BLaER1 (cell line): ENCODE data around the gene LRRC8B.
"Not testable (repeated sequence)": the region's sequence is repeated elsewhere in the genome, so short reads cannot be mapped to it uniquely, and the experiment has no call there.

Source experiments
- H3K27ac ChIP-seq: shearing (Covaris generic); formaldehyde crosslinking; 2 replicates; pipeline ENCODE4 v1.8.1; 2022
- H3K27me3 ChIP-seq: shearing (Covaris generic); formaldehyde crosslinking; 2 replicates; pipeline ENCODE4 v1.8.1; 2022
- H3K36me3 ChIP-seq: shearing (Covaris generic); formaldehyde crosslinking; 2 replicates; pipeline ENCODE4 v1.8.1; 2022
- H3K4me1 ChIP-seq: shearing (Covaris generic); formaldehyde crosslinking; 2 replicates; pipeline ENCODE4 v1.8.1; 2022
- H3K4me2 ChIP-seq: shearing (Covaris generic); formaldehyde crosslinking; 2 replicates; pipeline ENCODE4 v1.8.1; 2022
- H3K4me3 ChIP-seq: shearing (Covaris generic); formaldehyde crosslinking; 2 replicates; pipeline ENCODE4 v1.8.1; 2022
- H3K9ac ChIP-seq: shearing (Covaris generic); formaldehyde crosslinking; 2 replicates; pipeline ENCODE4 v1.8.1; 2022
- H3K9me3 ChIP-seq: shearing (Covaris generic); formaldehyde crosslinking; 2 replicates; pipeline ENCODE4 v1.8.1; 2022
- H4K20me1 ChIP-seq: shearing (Covaris generic); formaldehyde crosslinking; 2 replicates; pipeline ENCODE4 v1.8.1; 2022
- Cebpa-rat ChIP-seq: shearing (Covaris generic); IDR thresholded peaks from 2 replicates; pipeline ENCODE4 v1.8.1; 2022

The LRRC8B gene

GRCh38 chr1:89615676-89616598, 91.3 kb downstream of the LRRC8B start:
- H3K9me3 ChIP-seq = peaks cover 16% of the 10 kb centered on the region
- no peak for TF ChIP-seq Cebpa-rat
- H3K4me2 ChIP-seq = no peak overlapping the region
- no peak overlapping the region for H3K27ac ChIP-seq
- H3K9ac ChIP-seq = no peak overlapping the region
- no peak overlapping the region for H3K4me3 ChIP-seq
- peaks cover 33% of the 10 kb centered on the region for H3K36me3 ChIP-seq
- peaks cover 15% of the 10 kb centered on the region for H3K4me1 ChIP-seq
- no peaks in the 10 kb centered on the region for H4K20me1 ChIP-seq
- H3K27me3 ChIP-seq = no peaks in the 10 kb centered on the region

DNA sequence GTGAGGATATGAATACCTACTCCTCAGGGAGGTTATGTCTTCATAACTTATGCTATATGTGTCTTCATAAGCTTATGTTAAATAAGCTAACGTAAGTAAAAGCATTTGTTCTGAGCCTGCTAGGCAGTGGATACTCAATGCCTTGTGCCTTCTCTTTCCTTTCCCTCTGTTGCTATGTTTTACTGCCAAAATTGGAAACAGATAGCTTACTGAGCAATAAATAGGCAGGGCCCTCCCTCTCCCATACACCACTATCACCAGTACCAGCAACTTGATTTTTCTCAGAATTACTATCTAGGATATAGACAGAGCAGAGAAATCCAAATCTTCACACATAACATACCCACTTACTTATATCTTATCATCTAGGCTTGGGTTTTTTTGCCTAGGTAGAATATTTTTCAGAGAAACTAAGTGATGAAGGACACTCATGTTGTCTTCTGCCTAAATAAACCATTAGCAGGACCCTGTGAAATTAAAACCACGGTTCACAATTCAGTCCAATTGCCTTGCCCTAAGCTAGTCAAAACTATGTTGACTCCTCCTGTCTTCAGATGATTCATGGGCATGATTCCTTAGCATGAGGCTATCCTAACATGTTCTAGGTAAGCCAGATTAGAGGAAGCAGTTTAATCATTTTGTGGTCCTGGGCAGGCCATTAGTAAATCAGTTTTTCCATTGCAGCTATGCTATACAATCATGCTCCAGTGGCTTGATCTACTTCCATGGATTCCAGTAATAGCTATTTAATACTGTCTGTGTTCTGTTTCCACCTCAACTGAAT, 92.4 kb downstream of the LRRC8B start:
- H3K36me3 ChIP-seq = peaks cover 33% of the 10 kb centered on the region
- no peak overlapping the region for H3K27ac ChIP-seq
- no peak for TF ChIP-seq Cebpa-rat
- H3K4me2 ChIP-seq = no peak overlapping the region
- H3K9ac ChIP-seq = no peak overlapping the region
- H3K9me3 ChIP-seq = peaks cover 18% of the 10 kb centered on the region
- no peaks in the 10 kb centered on the region for H4K20me1 ChIP-seq
- H3K4me3 ChIP-seq = no peak overlapping the region
- H3K4me1 ChIP-seq = peaks cover 4% of the 10 kb centered on the region
- no peaks in the 10 kb centered on the region for H3K27me3 ChIP-seq

- Histone ChIP-seq H3K9ac (no peak overlapping the region), H3K4me1 (no peaks in the 10 kb centered on the region), H3K36me3 (peaks cover 45% of the 10 kb centered on the region), H3K27ac (no peak overlapping the region), H3K4me2 (no peak overlapping the region), H3K4me3 (no peak overlapping the region), H4K20me1 (no peaks in the 10 kb centered on the region), H3K27me3 (no peaks in the 10 kb centered on the region), H3K9me3 (peaks cover 18% of the 10 kb centered on the region)
- no peak for TF ChIP-seq Cebpa-rat
Observed at GRCh38 chr1:89620664-89621063, 96.0 kb downstream of the LRRC8B start.

DNA sequence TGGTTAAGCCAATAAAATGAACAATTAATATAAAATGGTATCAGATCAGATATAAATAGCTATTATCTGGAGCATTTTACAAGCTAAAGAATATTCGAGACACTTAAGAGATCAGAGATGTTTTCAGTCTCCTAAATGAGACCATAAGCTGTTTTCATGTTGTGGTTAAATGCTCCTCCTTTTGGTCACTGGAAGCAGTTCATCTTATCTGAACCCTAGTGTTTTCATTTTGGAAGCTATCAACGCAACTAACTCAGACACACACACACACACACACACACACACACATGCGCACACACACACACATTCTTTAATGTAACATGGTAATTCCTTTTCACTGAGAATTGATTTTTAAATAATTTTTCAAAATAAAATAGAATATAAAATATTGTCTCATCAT, 98.3 kb downstream of the LRRC8B start:
- H3K27ac ChIP-seq = no peak overlapping the region
- no peaks in the 10 kb centered on the region for H3K4me1 ChIP-seq
- no peaks in the 10 kb centered on the region for H4K20me1 ChIP-seq
- no peak overlapping the region for H3K4me3 ChIP-seq
- H3K36me3 ChIP-seq = peaks cover 26% of the 10 kb centered on the region
- H3K4me2 ChIP-seq = no peak overlapping the region
- H3K9ac ChIP-seq = no peak overlapping the region
- H3K9me3 ChIP-seq = peaks cover 11% of the 10 kb centered on the region
- no peak for TF ChIP-seq Cebpa-rat
- H3K27me3 ChIP-seq = no peaks in the 10 kb centered on the region

DNA sequence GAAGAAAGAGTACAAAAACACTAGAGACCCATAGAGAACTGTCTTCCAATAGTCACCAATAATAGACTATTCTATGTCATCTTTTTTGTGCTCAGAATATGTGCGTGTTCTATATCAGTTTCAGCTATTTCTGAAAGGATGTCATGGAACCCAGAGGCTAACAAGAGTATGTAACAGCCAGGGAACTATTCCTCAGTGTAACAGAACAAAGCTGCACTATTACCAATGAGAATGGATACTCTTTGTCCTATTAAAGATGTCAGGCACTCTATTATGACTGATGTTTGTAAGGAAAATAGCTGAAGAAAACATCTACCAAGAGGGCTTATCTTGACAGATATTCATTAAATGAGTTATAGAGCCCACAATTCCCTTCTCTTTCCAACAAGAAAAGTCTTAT, 99.7 kb downstream of the LRRC8B start:
- Histone ChIP-seq H3K36me3 (peaks cover 24% of the 10 kb centered on the region), H3K4me1 (peaks cover under 1% of the 10 kb centered on the region; the same call in 1 of the 2 replicates), H3K4me3 (no peak overlapping the region), H4K20me1 (no peaks in the 10 kb centered on the region), H3K9ac (no peak overlapping the region), H3K27me3 (no peaks in the 10 kb centered on the region), H3K9me3 (0 out of 2 replicates have a peak, but pooled peaks cover 3% of the 10 kb centered on the region), H3K27ac (no peak overlapping the region), H3K4me2 (no peak overlapping the region)
- no peak for TF ChIP-seq Cebpa-rat

DNA sequence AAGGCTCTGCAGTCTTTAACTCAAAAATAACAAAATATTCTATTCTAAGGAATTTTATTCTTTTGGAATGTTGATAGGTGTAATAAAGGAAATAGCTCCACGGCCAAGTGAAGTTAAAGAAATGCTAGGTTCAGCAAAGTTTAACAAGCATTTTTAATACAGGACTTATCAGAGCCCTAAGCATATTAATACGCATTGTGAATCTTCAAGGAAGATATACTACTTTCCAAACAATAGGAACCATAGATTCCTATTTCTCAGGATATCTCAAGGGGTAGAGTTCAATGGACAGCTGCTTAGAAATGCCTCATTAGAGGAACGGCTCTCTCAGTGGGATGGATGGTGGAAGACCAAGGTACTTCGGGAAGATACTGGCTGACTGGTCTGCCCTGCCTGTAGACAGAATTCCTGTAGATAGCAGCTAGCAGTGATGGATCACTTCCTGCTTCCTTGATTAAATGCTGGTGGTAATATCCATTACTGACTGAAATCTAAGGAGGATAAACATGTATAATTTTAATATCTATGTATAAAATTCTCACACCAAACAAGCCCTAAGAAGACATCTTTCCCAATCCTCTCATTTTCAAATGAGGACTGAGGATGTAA, 100.2 kb downstream of the LRRC8B start:
- H3K36me3 ChIP-seq = peaks cover 24% of the 10 kb centered on the region
- H3K4me1 ChIP-seq = peaks cover 6% of the 10 kb centered on the region
- H3K27ac ChIP-seq = no peak overlapping the region
- no peak overlapping the region for H3K9ac ChIP-seq
- TF ChIP-seq Cebpa-rat = no peak
- no peak overlapping the region for H3K4me2 ChIP-seq
- H3K4me3 ChIP-seq = no peak overlapping the region
- H3K9me3 ChIP-seq = 0 out of 2 replicates have a peak, but pooled peaks cover 3% of the 10 kb centered on the region
- no peaks in the 10 kb centered on the region for H4K20me1 ChIP-seq
- H3K27me3 ChIP-seq = no peaks in the 10 kb centered on the region

DNA sequence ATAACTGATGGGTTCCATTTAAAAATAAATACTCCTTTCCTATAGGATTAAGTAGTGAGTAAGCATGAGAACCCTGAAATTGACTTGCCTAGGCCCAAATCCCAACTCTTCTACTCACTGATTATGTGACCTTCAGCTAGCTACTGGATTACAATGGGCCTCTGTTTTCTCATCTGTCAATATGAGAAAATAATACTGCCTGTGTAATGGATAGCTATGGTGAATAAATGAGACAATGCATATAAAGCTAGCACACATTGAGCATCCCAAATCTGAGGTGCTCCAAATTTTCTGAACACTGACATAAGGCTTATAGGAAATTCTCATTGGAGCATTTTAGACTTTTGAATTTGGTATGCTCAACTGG, 103.0 kb downstream of the LRRC8B start:
- Histone ChIP-seq H3K4me2 (no peak overlapping the region), H3K27ac (no peak overlapping the region), H3K4me1 (peaks cover 32% of the 10 kb centered on the region), H3K36me3 (peaks cover 30% of the 10 kb centered on the region), H3K9ac (no peak overlapping the region), H3K9me3 (no peaks in the 10 kb centered on the region), H3K27me3 (no peaks in the 10 kb centered on the region), H3K4me3 (no peak overlapping the region), H4K20me1 (no peaks in the 10 kb centered on the region)
- no peak for TF ChIP-seq Cebpa-rat

GRCh38 chr1:89629146-89629545, 104.5 kb downstream of the LRRC8B start:
- TF ChIP-seq Cebpa-rat = no peak
- H3K9me3 ChIP-seq = no peaks in the 10 kb centered on the region
- H3K4me1 ChIP-seq = peaks cover 32% of the 10 kb centered on the region
- H3K27ac ChIP-seq = no peak overlapping the region
- H3K9ac ChIP-seq = no peak overlapping the region
- H3K4me2 ChIP-seq = peak overlapping the region; percentile 94; the same call in 1 of the 2 replicates
- H4K20me1 ChIP-seq = no peaks in the 10 kb centered on the region
- H3K4me3 ChIP-seq = no peak overlapping the region
- H3K36me3 ChIP-seq = peaks cover 29% of the 10 kb centered on the region
- no peaks in the 10 kb centered on the region for H3K27me3 ChIP-seq

GRCh38 chr1:89629600-89629999, 105.0 kb downstream of the LRRC8B start:
- H3K27ac ChIP-seq, H3K9ac ChIP-seq: not testable (repeated sequence)
- peak overlapping the region; percentile 94; the same call in 1 of the 2 replicates for H3K4me2 ChIP-seq

GRCh38 chr1:89630048-89630447, 105.4 kb downstream of the LRRC8B start:
- no peak for TF ChIP-seq Cebpa-rat
- Histone ChIP-seq H4K20me1 (no peaks in the 10 kb centered on the region), H3K9me3 (no peaks in the 10 kb centered on the region), H3K36me3 (peaks cover 20% of the 10 kb centered on the region), H3K27me3 (no peaks in the 10 kb centered on the region), H3K27ac (no peak overlapping the region), H3K4me2 (peak overlapping the region; percentile 94; the same call in 1 of the 2 replicates), H3K4me3 (no peak overlapping the region), H3K9ac (no peak overlapping the region), H3K4me1 (peaks cover 32% of the 10 kb centered on the region)

More at GRCh38 chr1:89629600-89629999, 105.0 kb downstream of the LRRC8B start:
- not testable (repeated sequence) for H4K20me1 ChIP-seq, H3K27me3 ChIP-seq, H3K9me3 ChIP-seq, H3K4me3 ChIP-seq
- H3K36me3 ChIP-seq = peaks cover 25% of the 10 kb centered on the region
- peaks cover 32% of the 10 kb centered on the region for H3K4me1 ChIP-seq
